Adrenal gland (tissue), 5 donors: ENCODE measurements around the gene CORT.

Source experiments
- CTCF ChIP-seq, 6 experiments: fragments of 450-650 bp in 4 of 6; fragments of 200-600 bp in 2 of 6; sonication (generic) in 1 of 6; IDR thresholded peaks; 1 replicate in 5 of 6; 2 replicates in 1 of 6; pipeline versions ENCODE4 v1.5.1 to v1.8.0; 2016 to 2021; ENCODE audit warnings: antibody characterized with exemption in 6 of 6, mild to moderate bottlenecking in 2 of 6, moderate library complexity in 1 of 6
- POLR2A ChIP-seq, 2 donors: fragments of 450-650 bp; IDR thresholded peaks; one replicate each; pipeline ENCODE4 v1.6.1; 2017; ENCODE audit warnings: antibody characterized with exemption in 2 of 2, mild to moderate bottlenecking in 2 of 2, moderate library complexity in 1 of 2
- donor health status: DM: no; HTN: no; CAD: no.

- TF ChIP-seq CTCF (IDR thresholded peaks at IDR 0.05) (no peak), POLR2A (IDR thresholded peaks at IDR 0.05) (no peak)
Measured at GRCh38 chr1:10433790-10434189, 16.0 kb upstream of the CORT start.
